Left lung (tissue), 10 donors: ENCODE data around the gene RHAG. TPM values are rescaled to one million over a fixed set of nuclear protein-coding genes. Genes with fewer than 3 reads are reported as not detected.

Source experiments
- ATAC-seq: fragments of 200-7000 bp; cut with Tn5 transposase; one replicate; pipeline ENCODE4 v1.9.1; 2020; ENCODE audit warnings: moderate library complexity
- DNase-seq, 4 donors: peaks; one replicate each; pipeline ENCODE4 v3.0.0-alpha.2; 2013 to 2020
- H3K27ac ChIP-seq, 2 donors: fragments of 200-600 bp; sonication (generic) in 1 of 2; one replicate each; pipeline versions ENCODE4 v1.5.0 to v1.8.0; 2020 to 2021
- H3K27me3 ChIP-seq, 2 donors: fragments of 200-600 bp; sonication (generic) in 1 of 2; one replicate each; pipeline versions ENCODE4 v1.5.0 to v1.8.0; 2020 to 2021
- H3K36me3 ChIP-seq, 2 donors: fragments of 200-600 bp; sonication (generic) in 1 of 2; one replicate each; pipeline versions ENCODE4 v1.5.0 to v1.8.0; 2020 to 2021
- H3K4me1 ChIP-seq, 2 donors: fragments of 200-600 bp; one replicate each; pipeline ENCODE4 v1.8.0; 2021
- H3K4me3 ChIP-seq, 2 donors: fragments of 200-600 bp; sonication (generic) in 1 of 2; one replicate each; pipeline versions ENCODE4 v1.5.0 to v1.8.0; 2020 to 2021; ENCODE audit warnings: mild to moderate bottlenecking in 1 of 2
- H3K9me3 ChIP-seq, 2 donors: fragments of 200-600 bp; sonication (generic) in 1 of 2; one replicate each; pipeline versions ENCODE4 v1.5.0 to v1.8.0; 2020 to 2021
- intact Hi-C, 2 donors: fragments of 100-400 bp; cut with DNase I; formaldehyde crosslinking; loops; one replicate each; pipeline versions ENCODE4 v1.11.2 to v1.14.2; 2022
- polyA plus RNA-seq, 6 donors: library from polyadenylated mRNA; unstranded; fragments of 120-200 nt; gene quantifications; one replicate each; pipeline ENCODE4 v1.2.1, GENCODE V29; 2013; ENCODE audit not compliant: insufficient read length in 6 of 6
- total RNA-seq, 2 donors: library from RNA; stranded (reverse); fragmentation: NEBNext Ultra II Directional; extraction: Animal tissue kit (Norgen Biotek cat#: 25700); gene quantifications; one replicate each; pipeline ENCODE4 v1.2.1, GENCODE V29; 2021
- TF ChIP-seq, protein P1 (sequence below), 2 donors: fragments of 200-600 bp; sonication (generic) in 1 of 2; IDR thresholded peaks; one replicate each; pipeline versions ENCODE4 v1.5.0 to v1.8.0; 2021; ENCODE audit warnings: antibody characterized with exemption in 2 of 2
- donor health status: DM: no; HTN: yes; CAD: no.
- donor health status: DM: no; HTN: no; CAD: no.

The RHAG gene
- total and polyA plus RNA-seq, 8 donors = 1.4 to 2.2 (median 1.9) TPM; not detected in 2

DNA sequence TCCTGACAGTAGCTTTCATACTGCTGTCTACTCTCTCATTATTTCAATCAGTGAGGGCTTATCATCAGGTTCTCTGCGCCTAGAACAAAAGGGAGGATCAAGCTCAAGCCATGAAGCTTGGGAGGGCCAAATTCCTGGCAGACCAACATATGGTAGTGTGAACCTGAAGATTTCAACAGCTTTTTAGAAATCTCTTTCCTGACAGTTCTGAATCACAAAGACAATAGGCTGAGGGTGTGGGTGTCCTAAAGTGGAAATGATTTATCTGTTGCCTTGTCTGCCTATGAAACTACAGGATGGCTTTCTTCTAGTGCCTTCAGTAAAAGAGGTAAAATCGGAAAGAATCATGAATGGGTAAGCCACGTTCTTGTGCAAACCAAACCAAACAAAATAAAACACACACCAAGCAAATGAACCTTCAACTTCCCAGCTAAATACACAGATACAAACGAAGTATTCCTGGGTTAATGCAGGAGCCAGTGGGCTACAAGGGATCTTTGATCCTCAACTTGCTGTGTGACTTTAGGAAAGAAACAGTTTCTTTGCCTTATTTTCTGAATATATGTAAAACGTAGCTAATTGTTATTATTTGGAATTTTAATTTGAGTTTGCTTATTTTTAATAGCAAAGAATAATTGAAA, 2.7 kb upstream of the RHAG start:
- TF ChIP-seq, protein P1, sequence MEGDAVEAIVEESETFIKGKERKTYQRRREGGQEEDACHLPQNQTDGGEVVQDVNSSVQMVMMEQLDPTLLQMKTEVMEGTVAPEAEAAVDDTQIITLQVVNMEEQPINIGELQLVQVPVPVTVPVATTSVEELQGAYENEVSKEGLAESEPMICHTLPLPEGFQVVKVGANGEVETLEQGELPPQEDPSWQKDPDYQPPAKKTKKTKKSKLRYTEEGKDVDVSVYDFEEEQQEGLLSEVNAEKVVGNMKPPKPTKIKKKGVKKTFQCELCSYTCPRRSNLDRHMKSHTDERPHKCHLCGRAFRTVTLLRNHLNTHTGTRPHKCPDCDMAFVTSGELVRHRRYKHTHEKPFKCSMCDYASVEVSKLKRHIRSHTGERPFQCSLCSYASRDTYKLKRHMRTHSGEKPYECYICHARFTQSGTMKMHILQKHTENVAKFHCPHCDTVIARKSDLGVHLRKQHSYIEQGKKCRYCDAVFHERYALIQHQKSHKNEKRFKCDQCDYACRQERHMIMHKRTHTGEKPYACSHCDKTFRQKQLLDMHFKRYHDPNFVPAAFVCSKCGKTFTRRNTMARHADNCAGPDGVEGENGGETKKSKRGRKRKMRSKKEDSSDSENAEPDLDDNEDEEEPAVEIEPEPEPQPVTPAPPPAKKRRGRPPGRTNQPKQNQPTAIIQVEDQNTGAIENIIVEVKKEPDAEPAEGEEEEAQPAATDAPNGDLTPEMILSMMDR (IDR thresholded peaks at IDR 0.05) = no peak
- no peaks in the 10 kb centered on the region for H3K4me1 ChIP-seq

DNA sequence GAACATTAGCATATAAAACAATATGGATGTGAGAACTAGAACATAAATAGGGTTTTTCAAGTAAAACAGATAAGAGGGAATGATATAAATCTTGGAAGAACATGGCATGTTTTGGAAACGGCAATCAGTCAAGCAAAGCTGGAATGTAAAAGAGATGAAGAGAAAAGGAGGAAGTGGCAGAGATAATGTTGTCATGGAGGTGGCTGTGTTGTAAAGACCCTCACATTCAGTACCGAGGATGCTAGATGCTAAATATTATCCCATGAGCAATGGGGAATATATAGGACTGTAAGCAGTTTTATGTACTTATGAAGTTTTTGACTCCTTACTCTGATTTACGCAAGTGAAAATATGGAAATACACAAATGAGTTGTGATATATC, 702 bp upstream of the RHAG start:
- no peak for ATAC-seq
- Histone ChIP-seq H3K9me3 (no peaks in the 10 kb centered on the region), H3K36me3 (no peaks in the 10 kb centered on the region), H3K27me3 (no peaks in the 10 kb centered on the region), H3K4me1 (no peaks in the 10 kb centered on the region), H3K4me3 (no peak overlapping the region), H3K27ac (no peak overlapping the region)
- intact Hi-C loops = no loop called here
- TF ChIP-seq, protein P1 (IDR thresholded peaks at IDR 0.05) = no peak
- no peak for DNase-seq

More for the DNA sequence above, 2.7 kb upstream of the RHAG start:
- Histone ChIP-seq H3K27me3 (no peaks in the 10 kb centered on the region), H3K27ac (no peak overlapping the region), H3K4me3 (no peak overlapping the region), H3K9me3 (no peaks in the 10 kb centered on the region), H3K36me3 (no peaks in the 10 kb centered on the region)
- intact Hi-C loops = no loop called here
- DNase-seq (no peak), ATAC-seq (no peak)

DNA sequence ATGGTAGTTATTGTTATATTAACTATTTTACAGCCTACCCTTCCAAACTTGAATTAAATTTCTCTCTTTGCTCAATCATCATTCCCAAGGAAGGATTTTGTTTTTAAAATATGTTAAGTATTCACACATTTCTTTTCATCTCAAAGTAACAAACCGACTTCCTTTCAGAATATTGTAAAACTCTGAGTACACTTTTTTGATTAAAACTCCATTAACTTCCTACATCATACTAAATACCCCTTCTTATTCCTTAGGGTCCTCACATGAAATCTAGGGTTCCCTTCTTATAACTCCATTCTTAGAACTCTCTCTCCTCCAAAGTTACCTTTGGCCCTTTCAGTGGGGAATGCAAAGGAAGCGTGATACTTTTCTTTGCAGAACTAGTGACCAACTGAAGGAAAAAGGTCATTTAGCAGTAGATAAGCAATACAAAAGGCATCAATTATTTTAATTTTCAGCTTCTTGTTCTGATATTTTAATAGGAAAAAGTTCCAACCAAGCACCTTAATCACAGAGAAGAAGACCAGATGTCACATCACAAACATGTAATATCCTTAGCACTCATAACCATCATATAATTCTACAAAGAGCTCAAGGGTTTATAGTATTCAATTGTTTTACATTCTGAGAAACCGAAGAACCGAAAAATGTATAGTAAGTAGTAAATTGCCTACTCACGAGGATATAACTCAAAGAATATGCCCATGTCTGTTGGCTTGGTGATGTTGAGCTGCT, 494 bp downstream of the RHAG start:
- H3K9me3 ChIP-seq = no peaks in the 10 kb centered on the region
- H3K27ac ChIP-seq = no peak overlapping the region
- ATAC-seq = no peak
- intact Hi-C loops = no loop called here
- H3K27me3 ChIP-seq = no peaks in the 10 kb centered on the region
- DNase-seq = no peak
- no peaks in the 10 kb centered on the region for H3K36me3 ChIP-seq
- TF ChIP-seq, protein P1 (IDR thresholded peaks at IDR 0.05) = no peak
- no peaks in the 10 kb centered on the region for H3K4me1 ChIP-seq
- H3K4me3 ChIP-seq = no peak overlapping the region

DNA sequence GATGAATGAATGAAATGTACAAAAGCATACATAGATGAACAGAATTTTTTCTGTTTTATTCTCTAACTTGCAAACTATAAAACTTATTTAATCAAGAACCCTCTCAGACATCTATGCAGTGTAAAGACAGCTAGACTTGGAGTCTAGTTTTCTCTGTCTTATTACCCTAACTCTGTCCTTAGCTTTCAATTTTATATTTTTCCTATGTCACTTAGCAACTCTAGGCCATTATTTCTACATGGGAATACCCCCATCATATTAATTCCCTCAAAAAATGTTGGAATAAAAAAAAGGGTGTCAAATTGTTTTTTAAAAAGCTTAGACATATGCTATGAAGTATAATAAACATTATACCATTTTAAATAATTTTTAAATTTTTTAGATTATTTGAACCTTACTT, 1.2 kb downstream of the RHAG start:
- intact Hi-C loops = no loop called here
- TF ChIP-seq, protein P1 (IDR thresholded peaks at IDR 0.05) = no peak
- no peaks in the 10 kb centered on the region for H3K4me1 ChIP-seq
- no peak overlapping the region for H3K4me3 ChIP-seq
- ATAC-seq (no peak), DNase-seq (no peak)
- H3K9me3 ChIP-seq = no peaks in the 10 kb centered on the region
- H3K27me3 ChIP-seq = no peaks in the 10 kb centered on the region
- no peak overlapping the region for H3K27ac ChIP-seq
- no peaks in the 10 kb centered on the region for H3K36me3 ChIP-seq

DNA sequence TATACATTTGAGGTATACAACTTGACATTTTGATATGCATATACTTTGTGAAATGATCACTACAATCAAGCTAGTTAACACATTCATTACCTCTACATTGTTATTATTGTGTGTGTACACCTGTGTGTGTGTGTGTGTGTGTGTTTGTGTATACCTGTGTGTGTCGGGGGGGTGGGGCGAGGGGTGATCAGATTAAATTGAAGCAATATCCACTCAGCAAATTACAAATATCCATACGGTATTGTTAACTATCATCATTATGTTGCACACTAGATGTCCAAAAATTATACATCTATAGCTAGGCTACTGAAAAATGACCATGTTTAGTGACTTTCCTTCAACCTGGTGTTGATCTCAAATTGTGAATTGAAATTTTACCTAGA, 1.8 kb downstream of the RHAG start:
- no peak for ATAC-seq
- DNase-seq = no peak
- H3K4me1 ChIP-seq = no peaks in the 10 kb centered on the region
- H3K36me3 ChIP-seq = no peaks in the 10 kb centered on the region
- no peaks in the 10 kb centered on the region for H3K27me3 ChIP-seq
- no peaks in the 10 kb centered on the region for H3K9me3 ChIP-seq
- no peak overlapping the region for H3K27ac ChIP-seq
- TF ChIP-seq, protein P1 (IDR thresholded peaks at IDR 0.05) = no peak
- no peak overlapping the region for H3K4me3 ChIP-seq
- intact Hi-C loops = no loop called here
